ENCODE results near the gene CCDC81.
"Not testable (repeated sequence)": the region's sequence is repeated elsewhere in the genome, so short reads cannot be mapped to it uniquely, and the experiment has no call there.

CCDC81 gene

GRCh38 chr11:86388198-86388597 is 13.5 kb downstream of the CCDC81 start:
- DNase-seq (ENCODE audit: low read depth), result no peak

GRCh38 chr11:86390487-86390886 is 15.8 kb downstream of the CCDC81 start:
- no peak for DNase-seq (ENCODE audit: low read depth)

- DNase-seq (ENCODE audit: low read depth), result no peak
Observed at GRCh38 chr11:86395061-86395551, 20.4 kb downstream of the CCDC81 start.

GRCh38 chr11:86396396-86396795 is 21.7 kb downstream of the CCDC81 start:
- DNase-seq (ENCODE audit: low read depth), result no peak

- no peak for DNase-seq (ENCODE audit: low read depth)
Observed at GRCh38 chr11:86397351-86397750, 22.7 kb downstream of the CCDC81 start.

- DNase-seq (ENCODE audit: low read depth), result no peak
Observed at GRCh38 chr11:86398106-86398505, 23.4 kb downstream of the CCDC81 start.

- no peak for DNase-seq (ENCODE audit: low read depth)
Observed at GRCh38 chr11:86403458-86403857, 28.8 kb downstream of the CCDC81 start.

GRCh38 chr11:86408845-86409244 is 34.2 kb downstream of the CCDC81 start:
- DNase-seq (ENCODE audit: low read depth), result no peak

- DNase-seq (ENCODE audit: low read depth), result no peak
Observed at GRCh38 chr11:86414032-86414431, 39.3 kb downstream of the CCDC81 start.

- no peak for DNase-seq (ENCODE audit: low read depth)
Observed at GRCh38 chr11:86415026-86415425, 40.3 kb downstream of the CCDC81 start.

- DNase-seq (ENCODE audit: low read depth), result no peak
Observed at GRCh38 chr11:86416494-86416893, 41.8 kb downstream of the CCDC81 start.

- DNase-seq (ENCODE audit: low read depth), result not testable (repeated sequence)
Observed at GRCh38 chr11:86416951-86417350, 42.3 kb downstream of the CCDC81 start.

- DNase-seq (ENCODE audit: low read depth), result no peak
Observed at GRCh38 chr11:86418106-86418505, 43.4 kb downstream of the CCDC81 start.

GRCh38 chr11:86418513-86418912 is 43.8 kb downstream of the CCDC81 start:
- DNase-seq (ENCODE audit: low read depth), result no peak

GRCh38 chr11:86418917-86419316 is 44.2 kb downstream of the CCDC81 start:
- no peak for DNase-seq (ENCODE audit: low read depth)

- no peak for DNase-seq (ENCODE audit: low read depth)
Observed at GRCh38 chr11:86421946-86422345, 47.3 kb downstream of the CCDC81 start.

GRCh38 chr11:86422371-86422770 is 47.7 kb downstream of the CCDC81 start:
- DNase-seq (ENCODE audit: low read depth), result no peak

GRCh38 chr11:86423488-86423887 is 48.8 kb downstream of the CCDC81 start:
- not testable (repeated sequence) for DNase-seq (ENCODE audit: low read depth)

GRCh38 chr11:86427441-86427840 is 52.8 kb downstream of the CCDC81 start:
- no peak for DNase-seq (ENCODE audit: low read depth)

GRCh38 chr11:86431258-86431657 is 56.6 kb downstream of the CCDC81 start:
- DNase-seq (ENCODE audit: low read depth), result no peak

- DNase-seq (ENCODE audit: low read depth), result not testable (repeated sequence)
Observed at GRCh38 chr11:86433361-86434095, 58.8 kb downstream of the CCDC81 start.

GRCh38 chr11:86435711-86436110 is 61.0 kb downstream of the CCDC81 start:
- DNase-seq (ENCODE audit: low read depth), result no peak

- DNase-seq (ENCODE audit: low read depth), result no peak
Observed at GRCh38 chr11:86438685-86439084, 64.0 kb downstream of the CCDC81 start.

- DNase-seq (ENCODE audit: low read depth), result no peak
Observed at GRCh38 chr11:86440305-86440716, 65.6 kb downstream of the CCDC81 start.
